OCI-LY1 (cell line): ENCODE data around the gene PLPP1.

ENCODE experiments used
- H2AFZ ChIP-seq: fragments of 200-600 bp; sonication (generic), shearing (Covaris generic); 2 replicates; pipeline ENCODE4 v1.6.0; 2014; ENCODE audit warnings: antibody characterized with exemption, mild to moderate bottlenecking, low read length
- H3F3A ChIP-seq: fragments of 200-600 bp; sonication (generic), shearing (Covaris generic); 2 replicates; pipeline ENCODE4 v1.6.0; 2014; ENCODE audit warnings: mild to moderate bottlenecking, antibody characterized with exemption, low read length, moderate library complexity; ENCODE audit not compliant: insufficient read depth
- H3K27ac ChIP-seq: fragments of 200-600 bp; sonication (generic); 2 replicates; pipeline ENCODE4 v1.5.1; 2014; ENCODE audit warnings: low read length, mixed run types, mild to moderate bottlenecking, low read depth; ENCODE audit not compliant: poor library complexity, severe bottlenecking
- H3K27me3 ChIP-seq: fragments of 200-600 bp; sonication (generic); 2 replicates; pipeline ENCODE4 v1.6.0; 2014; ENCODE audit warnings: antibody characterized with exemption, mild to moderate bottlenecking, low read length, moderate library complexity; ENCODE audit not compliant: insufficient read depth
- H3K36me3 ChIP-seq: fragments of 200-600 bp; sonication (generic); 2 replicates; pipeline ENCODE4 v1.6.1; 2014; ENCODE audit warnings: mild to moderate bottlenecking, antibody characterized with exemption, low read length, moderate library complexity, mixed read lengths; ENCODE audit not compliant: insufficient read depth
- H3K4me1 ChIP-seq: fragments of 200-600 bp; sonication (generic); 2 replicates; pipeline ENCODE4 v1.5.1; 2014; ENCODE audit warnings: mild to moderate bottlenecking, low read length, moderate library complexity; ENCODE audit not compliant: insufficient read depth, severe bottlenecking
- H3K4me2 ChIP-seq: fragments of 200-600 bp; sonication (generic), shearing (Covaris generic); 2 replicates; pipeline ENCODE4 v1.6.1; 2014; ENCODE audit warnings: low read length
- H3K4me3 ChIP-seq: fragments of 200-600 bp; sonication (generic); 2 replicates; pipeline ENCODE4 v1.5.1; 2014; ENCODE audit warnings: low read length, low read depth, mild to moderate bottlenecking, mixed read lengths; ENCODE audit not compliant: poor library complexity, severe bottlenecking
- H3K79me2 ChIP-seq: fragments of 200-600 bp; shearing (Covaris generic); 2 replicates; pipeline ENCODE4 v1.6.1; 2016; ENCODE audit warnings: mixed run types, low read length, mixed read lengths; ENCODE audit not compliant: insufficient read depth
- H3K9ac ChIP-seq: fragments of 200-600 bp; sonication (generic), shearing (Covaris generic); 2 replicates; pipeline ENCODE4 v1.6.1; 2014; ENCODE audit warnings: mild to moderate bottlenecking, low read length, mixed read lengths
- H3K9me2 ChIP-seq: fragments of 200-600 bp; sonication (generic), shearing (Covaris generic); 2 replicates; pipeline ENCODE4 v1.6.1; 2014; ENCODE audit warnings: low read depth, mild to moderate bottlenecking, low read length, mixed read lengths
- H3K9me3 ChIP-seq: fragments of 200-600 bp; shearing (Covaris generic); 2 replicates; pipeline ENCODE4 v1.6.1; 2014; ENCODE audit warnings: low read length, mixed read lengths
- H4K20me1 ChIP-seq: fragments of 200-600 bp; sonication (generic), shearing (Covaris generic); 2 replicates; pipeline ENCODE4 v1.6.0; 2016; ENCODE audit warnings: mild to moderate bottlenecking, low read length; ENCODE audit not compliant: insufficient read depth
- CTCF ChIP-seq: fragments of 200-600 bp; sonication (generic), shearing (Covaris generic); IDR thresholded peaks from 2 replicates; pipeline ENCODE4 v1.5.1; 2017; ENCODE audit warnings: mild to moderate bottlenecking, antibody characterized with exemption, low read length, moderate library complexity, mixed read lengths
- EZH2 ChIP-seq: fragments of 200-600 bp; sonication (generic), shearing (Covaris generic); IDR thresholded peaks from 2 replicates; pipeline ENCODE4 v1.8.0; 2017; ENCODE audit warnings: borderline replicate concordance, mixed run types, mild to moderate bottlenecking, antibody characterized with exemption, low read length, moderate library complexity, mixed read lengths

PLPP1 gene

GRCh38 chr5:55520117-55520839, 14.5 kb downstream of the PLPP1 start:
- Histone ChIP-seq H3K4me2 (no peak overlapping the region), H2AFZ (no peak overlapping the region), H4K20me1 (no peaks in the 10 kb centered on the region), H3K27ac (no peak overlapping the region), H3K27me3 (no peaks in the 10 kb centered on the region), H3K9me3 (no peaks in the 10 kb centered on the region), H3K4me3 (no peak overlapping the region), H3F3A (no peaks in the 10 kb centered on the region), H3K9ac (no peak overlapping the region), H3K9me2 (no peaks in the 10 kb centered on the region), H3K79me2 (no peaks in the 10 kb centered on the region), H3K4me1 (no peaks in the 10 kb centered on the region), H3K36me3 (no peaks in the 10 kb centered on the region)
- TF ChIP-seq EZH2 (no peak), CTCF (no peak)

GRCh38 chr5:55518831-55519390, 15.9 kb downstream of the PLPP1 start:
- Histone ChIP-seq H4K20me1 (no peaks in the 10 kb centered on the region), H3K36me3 (no peaks in the 10 kb centered on the region), H3K4me3 (no peak overlapping the region), H3K4me2 (no peak overlapping the region), H3K27ac (no peak overlapping the region), H3K9ac (no peak overlapping the region), H3K27me3 (no peaks in the 10 kb centered on the region), H3F3A (no peaks in the 10 kb centered on the region), H2AFZ (no peak overlapping the region), H3K79me2 (no peaks in the 10 kb centered on the region), H3K4me1 (no peaks in the 10 kb centered on the region), H3K9me3 (no peaks in the 10 kb centered on the region), H3K9me2 (no peaks in the 10 kb centered on the region)
- no peak for TF ChIP-seq EZH2
- no peak for TF ChIP-seq CTCF

- Histone ChIP-seq H3K36me3 (no peaks in the 10 kb centered on the region), H3K27ac (no peak overlapping the region)
- TF ChIP-seq EZH2, result no peak
- no peak for TF ChIP-seq CTCF
These were observed 17.0 kb downstream of the PLPP1 start for GRCh38 chr5:55517804-55518203.

More at GRCh38 chr5:55517804-55518203, 17.0 kb downstream of the PLPP1 start:
- H3F3A ChIP-seq, result no peaks in the 10 kb centered on the region
- no peaks in the 10 kb centered on the region for H3K27me3 ChIP-seq
- no peaks in the 10 kb centered on the region for H4K20me1 ChIP-seq
- H3K4me2 ChIP-seq, result no peak overlapping the region
- no peak overlapping the region for H3K4me3 ChIP-seq
- no peaks in the 10 kb centered on the region for H3K9me2 ChIP-seq
- H2AFZ ChIP-seq, result no peak overlapping the region
- no peaks in the 10 kb centered on the region for H3K9me3 ChIP-seq
- H3K9ac ChIP-seq, result no peak overlapping the region
- H3K79me2 ChIP-seq, result no peaks in the 10 kb centered on the region
- no peaks in the 10 kb centered on the region for H3K4me1 ChIP-seq
